Measurements from ENCODE around the gene ZDHHC14. TPM values are rescaled to one million over a fixed set of nuclear protein-coding genes. Genes with fewer than 3 reads are reported as not detected.

ZDHHC14 gene
- total and polyA plus RNA-seq, 2 of the 8 experiments (the other 6 are each of a cell fraction or from before 2014, with no cell fraction given): 2.9 to 5.3 TPM

DNA sequence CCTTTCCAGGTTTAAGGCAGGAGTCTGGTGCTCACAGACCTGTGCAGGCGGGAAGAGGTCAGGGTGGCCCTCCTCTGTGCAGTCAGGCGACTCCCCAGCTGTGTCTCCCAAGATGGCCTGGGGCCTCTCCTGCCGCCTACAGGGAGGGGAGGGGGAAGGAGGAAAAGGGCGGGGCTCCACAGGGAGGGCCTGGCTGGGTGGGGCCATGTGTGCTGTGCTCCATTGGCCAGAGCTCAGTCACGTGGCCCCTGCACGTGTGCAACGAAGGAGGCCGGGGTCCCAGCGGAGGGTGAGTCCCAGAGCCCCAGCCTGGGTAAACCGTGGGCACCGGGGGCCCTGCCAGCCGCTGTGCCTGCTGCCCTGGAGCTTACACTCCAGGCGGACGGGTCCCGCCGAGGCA, 211.6 kb downstream of the ZDHHC14 start:
- ChIA-PET CTCF (ENCODE audit: partially characterized antibody) (interaction anchor here (1.1 kb wide), 1 partner anchor 281 kb away, joined by 4 read pairs; no protein-coding TSS in a partner anchor), POLR2A (ENCODE audit: partially characterized antibody) (interaction anchor here (1.5 kb wide), 1 partner anchor 40 kb away, joined by 3 read pairs; no protein-coding TSS in a partner anchor)
- no peak overlapping the region for H2BK12ac ChIP-seq (ENCODE audit: low read depth, low read length)
- no peak overlapping the region for H3K4ac ChIP-seq (replicated peaks; ENCODE audit: insufficient read length, low read depth, low read length)
- H2BK15ac ChIP-seq (ENCODE audit: low read length): no peak overlapping the region
- no peak overlapping the region for H4K91ac ChIP-seq (replicated peaks; ENCODE audit: insufficient read length, low read length)
- no peak overlapping the region for H2AK5ac ChIP-seq (ENCODE audit: low read depth, low read length)
- H3K18ac ChIP-seq (ENCODE audit: extremely low read depth, low read length): peak overlapping the region; percentile 48; the same call in 1 of the 2 replicates
- H4K5ac ChIP-seq (ENCODE audit: insufficient read length, low read depth, low read length): no peak overlapping the region
- TF ChIP-seq JUND (IDR thresholded peaks at IDR 0.05; ENCODE audit: low read length) (no peak), BCL11A (IDR thresholded peaks at IDR 0.05; ENCODE audit: low read depth in 2 of 2, low read length in 2 of 2) (no peak), EP300 (IDR thresholded peaks at IDR 0.05; ENCODE audit: borderline replicate concordance in 1 of 2, low read depth in 2 of 2, low read length in 2 of 2) (no peak)
- no peaks in the 10 kb centered on the region for H3K36me3 ChIP-seq (ENCODE audit: control insufficient read depth in 2 of 4, insufficient read depth in 4 of 4, low read length in 3 of 4)
- H3K4me2 ChIP-seq (ENCODE audit: insufficient read depth in 1 of 2, low read depth in 2 of 2, low read length in 2 of 2): no peak overlapping the region
- no peak overlapping the region for H3K14ac ChIP-seq (ENCODE audit: insufficient read length)
- 90% methylated on average over 9 of the region's 16 CpGs; no CpG with 5 or more reads in 1 of the 2 experiments for WGBS, 2 experiments (ENCODE audit: extremely low coverage in 1 of 2, insufficient coverage in 1 of 2, insufficient read length in 1 of 2, insufficient replicate concordance in 2 of 2, low coverage in 1 of 2, low lambda C conversion rate in 2 of 2, missing lambda C conversion rate in 1 of 2)
- no peaks in the 10 kb centered on the region for H4K20me1 ChIP-seq (replicated peaks in 1 of 2; ENCODE audit: control insufficient read depth in 1 of 2, insufficient read depth in 2 of 2, low read length in 2 of 2)
- peaks cover 0 to 1% (median 0%) of the 10 kb centered on the region in 4 experiments; a peak in 2 of 7 replicates for H3K4me1 ChIP-seq (replicated peaks in 1 of 4; ENCODE audit: control insufficient read depth in 3 of 4, insufficient read depth in 4 of 4, low read length in 3 of 4)
- H2BK20ac ChIP-seq (ENCODE audit: low read length): no peak overlapping the region
- peak in 1 of 2 experiments; percentile 43 for DNase-seq (ENCODE audit: low read depth in 1 of 2, low spot score in 2 of 2)
- no peak overlapping the region for H3K56ac ChIP-seq (replicated peaks; ENCODE audit: insufficient read length, low read depth, low read length)
- no peak overlapping the region for H2BK120ac ChIP-seq (replicated peaks; ENCODE audit: low read depth, low read length)
- FAIRE-seq: no peak
- no peaks in the 10 kb centered on the region for H3K79me1 ChIP-seq (ENCODE audit: low read depth, low read length)
- peaks cover 15 to 18% of the 10 kb centered on the region in 2 experiments for H3K9me3 ChIP-seq (ENCODE audit: insufficient read depth in 2 of 2, low read depth in 1 of 2, low read length in 1 of 2)
- H2BK5ac ChIP-seq (ENCODE audit: low read depth, low read length): no peak overlapping the region
- H3K4me3 ChIP-seq (ENCODE audit: extremely low read depth in 1 of 4, insufficient read depth in 2 of 4, low read depth in 3 of 4, low read length in 4 of 4): no peak overlapping the region
- H3K23me2 ChIP-seq (ENCODE audit: low read depth, low read length): no peaks in the 10 kb centered on the region
- H3K27ac ChIP-seq (ENCODE audit: low read depth, low read length): no peak overlapping the region
- no peak overlapping the region for H2AFZ ChIP-seq (ENCODE audit: low read length)
- no peaks in the 10 kb centered on the region for H3K27me3 ChIP-seq (replicated peaks in 1 of 4; ENCODE audit: control insufficient read depth in 3 of 4, extremely low read depth in 1 of 4, insufficient read depth in 3 of 4, low read length in 3 of 4)
- H3K79me2 ChIP-seq (ENCODE audit: control insufficient read depth in 1 of 2, insufficient read depth in 2 of 2, low read length in 2 of 2): no peaks in the 10 kb centered on the region
- no peak overlapping the region for H3K9ac ChIP-seq (replicated peaks in 1 of 4; ENCODE audit: extremely low read depth in 1 of 4, low read depth in 3 of 4, low read length in 3 of 4)
- H4K8ac ChIP-seq (ENCODE audit: extremely low read depth, insufficient read depth, low read length): no peak overlapping the region; the same call in 1 of the 2 replicates
- H3K23ac ChIP-seq (ENCODE audit: insufficient read length): no peak overlapping the region
